Measurements from ENCODE around the gene DNAJC6.

- TF ChIP-seq POLR2AphosphoS5 (IDR thresholded peaks at IDR 0.05; ENCODE audit: borderline replicate concordance, low read depth, low read length) (no peak), EZH2 (IDR thresholded peaks at IDR 0.05) (no peak)
Observed at GRCh38 chr1:65330021-65330420, 20.7 kb downstream of the DNAJC6 start.
